Measurements from ENCODE around the gene INPP5B. TPM values are rescaled to one million over a fixed set of nuclear protein-coding genes. Genes with fewer than 3 reads are reported as not detected.
A peak's percentile ranks its signal among the peaks of the same experiment; 100 is the strongest.

Gene INPP5B
- total and polyA plus RNA-seq, 9 of the 15 experiments (the other 6 are each of a cell fraction or from before 2014, with no cell fraction given): 14.1 to 28.7 (median 20.9) TPM

DNA sequence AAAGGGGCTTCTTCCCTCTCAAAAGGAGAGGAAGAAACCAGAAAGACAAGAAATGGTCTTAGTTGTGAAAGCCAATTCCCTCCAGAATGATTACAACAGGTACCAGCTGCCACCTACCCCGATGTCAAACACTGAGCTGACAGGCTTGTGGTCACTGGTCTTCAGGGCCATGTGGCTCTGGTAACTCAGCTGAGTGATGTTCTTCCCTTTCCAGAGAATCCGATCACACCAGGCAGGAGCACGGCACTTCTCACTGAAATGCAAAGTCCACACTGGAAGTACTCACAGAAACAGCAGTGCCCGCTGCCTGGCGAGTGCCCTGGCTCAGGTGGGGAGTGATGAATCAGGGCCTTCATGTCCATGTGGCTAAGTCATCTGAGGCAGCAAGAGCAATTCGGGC lies 68.8 kb downstream of the INPP5B start:
- ChIA-PET POLR2A (interaction anchor here (1.0 kb wide), 1 partner anchor 8 kb away, joined by 4 read pairs; no protein-coding TSS in a partner anchor), CTCF (ENCODE audit: low intra/inter-chr PET ratio) (no interaction called here)
- Histone ChIP-seq H3K4me2 (ENCODE audit: insufficient read depth, low read length) (no peak overlapping the region), H3K4me3 (no peak overlapping the region), H2AFZ (ENCODE audit: low read depth, low read length) (no peak overlapping the region), H3K27me3 (ENCODE audit: control insufficient read depth in 2 of 2, insufficient read depth in 2 of 2, low read length in 2 of 2) (no peaks in the 10 kb centered on the region), H3K27ac (ENCODE audit: extremely low read depth, low read depth, low read length) (no peak overlapping the region), H3K9me3 (replicated peaks; ENCODE audit: control insufficient read depth, insufficient read depth, low read depth, low read length) (no peaks in the 10 kb centered on the region), H4K20me1 (replicated peaks; ENCODE audit: control insufficient read depth, insufficient read depth, low read length) (no peaks in the 10 kb centered on the region), H3K9ac (ENCODE audit: insufficient read depth in 1 of 2, low read depth in 2 of 2, low read length in 2 of 2) (0 out of 4 replicates have a peak overlapping the region, but pooled peaks of 1 of the 2 experiments have one; percentile 36), H3K79me2 (ENCODE audit: control insufficient read depth, insufficient read depth, low read length) (no peaks in the 10 kb centered on the region), H3K9me1 (ENCODE audit: control insufficient read depth, insufficient read depth, low read length) (no peaks in the 10 kb centered on the region), H3K4me1 (replicated peaks in 1 of 2; ENCODE audit: control insufficient read depth in 2 of 2, insufficient read depth in 2 of 2, low read length in 2 of 2) (no peaks in the 10 kb centered on the region), H3K36me3 (ENCODE audit: control insufficient read depth, insufficient read depth, low read length) (peaks cover 81% of the 10 kb centered on the region)
- ATAC-seq (no peak), FAIRE-seq (no peak), DNase-seq (ENCODE audit: extremely low read depth in 1 of 4, low spot score in 3 of 4) (no peak)
- intact Hi-C loops (cut with micrococcal nuclease): no loop called here
- in situ Hi-C loops (cut with MboI): no loop called here
- TF ChIP-seq ZNF77 (CRISPR knock-in tag; IDR thresholded peaks at IDR 0.05) (no peak), ZBED1 (IDR thresholded peaks at IDR 0.05) (no peak), SREBF1 (IDR thresholded peaks at IDR 0.05; ENCODE audit: borderline replicate concordance, low read depth, low read length) (no peak), SREBF2 (CRISPR knock-in tag; IDR thresholded peaks at IDR 0.05) (no peak), MCM2 (IDR thresholded peaks at IDR 0.05; ENCODE audit: low read depth) (no peak)
- TF ChIP-seq, protein P1, sequence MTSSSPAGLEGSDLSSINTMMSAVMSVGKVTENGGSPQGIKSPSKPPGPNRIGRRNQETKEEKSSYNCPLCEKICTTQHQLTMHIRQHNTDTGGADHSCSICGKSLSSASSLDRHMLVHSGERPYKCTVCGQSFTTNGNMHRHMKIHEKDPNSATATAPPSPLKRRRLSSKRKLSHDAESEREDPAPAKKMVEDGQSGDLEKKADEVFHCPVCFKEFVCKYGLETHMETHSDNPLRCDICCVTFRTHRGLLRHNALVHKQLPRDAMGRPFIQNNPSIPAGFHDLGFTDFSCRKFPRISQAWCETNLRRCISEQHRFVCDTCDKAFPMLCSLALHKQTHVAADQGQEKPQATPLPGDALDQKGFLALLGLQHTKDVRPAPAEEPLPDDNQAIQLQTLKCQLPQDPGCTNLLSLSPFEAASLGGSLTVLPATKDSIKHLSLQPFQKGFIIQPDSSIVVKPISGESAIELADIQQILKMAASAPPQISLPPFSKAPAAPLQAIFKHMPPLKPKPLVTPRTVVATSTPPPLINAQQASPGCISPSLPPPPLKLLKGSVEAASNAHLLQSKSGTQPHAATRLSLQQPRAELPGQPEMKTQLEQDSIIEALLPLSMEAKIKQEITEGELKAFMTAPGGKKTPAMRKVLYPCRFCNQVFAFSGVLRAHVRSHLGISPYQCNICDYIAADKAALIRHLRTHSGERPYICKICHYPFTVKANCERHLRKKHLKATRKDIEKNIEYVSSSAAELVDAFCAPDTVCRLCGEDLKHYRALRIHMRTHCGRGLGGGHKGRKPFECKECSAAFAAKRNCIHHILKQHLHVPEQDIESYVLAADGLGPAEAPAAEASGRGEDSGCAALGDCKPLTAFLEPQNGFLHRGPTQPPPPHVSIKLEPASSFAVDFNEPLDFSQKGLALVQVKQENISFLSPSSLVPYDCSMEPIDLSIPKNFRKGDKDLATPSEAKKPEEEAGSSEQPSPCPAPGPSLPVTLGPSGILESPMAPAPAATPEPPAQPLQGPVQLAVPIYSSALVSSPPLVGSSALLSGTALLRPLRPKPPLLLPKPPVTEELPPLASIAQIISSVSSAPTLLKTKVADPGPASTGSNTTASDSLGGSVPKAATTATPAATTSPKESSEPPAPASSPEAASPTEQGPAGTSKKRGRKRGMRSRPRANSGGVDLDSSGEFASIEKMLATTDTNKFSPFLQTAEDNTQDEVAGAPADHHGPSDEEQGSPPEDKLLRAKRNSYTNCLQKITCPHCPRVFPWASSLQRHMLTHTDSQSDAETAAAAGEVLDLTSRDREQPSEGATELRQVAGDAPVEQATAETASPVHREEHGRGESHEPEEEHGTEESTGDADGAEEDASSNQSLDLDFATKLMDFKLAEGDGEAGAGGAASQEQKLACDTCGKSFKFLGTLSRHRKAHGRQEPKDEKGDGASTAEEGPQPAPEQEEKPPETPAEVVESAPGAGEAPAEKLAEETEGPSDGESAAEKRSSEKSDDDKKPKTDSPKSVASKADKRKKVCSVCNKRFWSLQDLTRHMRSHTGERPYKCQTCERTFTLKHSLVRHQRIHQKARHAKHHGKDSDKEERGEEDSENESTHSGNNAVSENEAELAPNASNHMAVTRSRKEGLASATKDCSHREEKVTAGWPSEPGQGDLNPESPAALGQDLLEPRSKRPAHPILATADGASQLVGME (CRISPR knock-in tag; IDR thresholded peaks at IDR 0.05): no peak
- BruUV-seq (replicated peaks): no TSS peak
- WGBS (ENCODE audit: insufficient coverage, low coverage, missing lambda C conversion rate): 84% methylated on average over 6 of the region's 6 CpGs

All from K562 (cell line).